ENCODE data around the gene LGR4.

- TF ChIP-seq CTCF (IDR thresholded peaks at IDR 0.05) (no peak), POLR2A (IDR thresholded peaks at IDR 0.05) (no peak)
Measured at GRCh38 chr11:27358296-27358695, 114.3 kb downstream of the LGR4 start.

Measured in tibial nerve (tissue), 3 donors.